IMR-90 (cell line): Measurements from ENCODE around the gene PHF21A. TPM values are rescaled to one million over a fixed set of nuclear protein-coding genes. Genes with fewer than 3 reads are reported as not detected.

Source experiments
- ATAC-seq: fragments of 200-7000 bp; cut with Tn5 transposase; 2 replicates; pipeline ENCODE4 v1.9.1; 2020; ENCODE audit warnings: low read depth, mild to moderate bottlenecking, moderate library complexity
- BruUV-seq: library from RNA; stranded (reverse); fragments of 400-500 nt; replicated peaks from 2 replicates; lab custom pipeline; 2021; lab: Mats Ljungman, UMichigan
- CTCF ChIA-PET: fragments of 300-600 bp; formaldehyde crosslinking; extraction: SDS; loops from one replicate; lab custom pipeline; 2021; ENCODE audit warnings: antibody characterized with exemption; lab: Yijun Ruan, JAX
- POLR2A ChIA-PET: fragments of 300-600 bp; sonication (Branson Sonifier 250); formaldehyde crosslinking; loops from one replicate; lab custom pipeline; 2022; ENCODE audit warnings: antibody characterized with exemption; ENCODE audit not compliant: unreplicated experiment; lab: Charles Lee
- DNase-seq: peaks from one replicate; pipeline ENCODE4 v3.0.0; 2013
- H2AFZ ChIP-seq: replicated peaks from 2 replicates; pipeline ENCODE3; 2013; ENCODE audit warnings: low read length, mild to moderate bottlenecking; ENCODE audit not compliant: poor library complexity
- H2AK5ac ChIP-seq: 2 replicates; pipeline ENCODE4 v1.6.1; 2013; ENCODE audit warnings: low read depth, low read length, inconsistent platforms
- H2AK9ac ChIP-seq: replicated peaks from 2 replicates; pipeline ENCODE3; 2013; ENCODE audit warnings: mild to moderate bottlenecking, low read depth, low read length, moderate library complexity; ENCODE audit not compliant: poor library complexity
- H2BK120ac ChIP-seq: 2 replicates; pipeline ENCODE4 v1.6.1; 2013; ENCODE audit warnings: low read depth, low read length, inconsistent platforms
- H2BK15ac ChIP-seq: 3 replicates; pipeline ENCODE4 v1.6.1; 2013; ENCODE audit warnings: low read depth, low read length, inconsistent platforms
- H2BK20ac ChIP-seq: 2 replicates; pipeline ENCODE4 v1.6.1; 2013; ENCODE audit warnings: low read depth, mild to moderate bottlenecking, inconsistent platforms, low read length, moderate library complexity
- H2BK5ac ChIP-seq: 2 replicates; pipeline ENCODE4 v1.6.1; 2013; ENCODE audit warnings: mild to moderate bottlenecking, low read depth, low read length, inconsistent platforms; ENCODE audit not compliant: poor library complexity, severe bottlenecking
- H3K14ac ChIP-seq: replicated peaks from 2 replicates; pipeline ENCODE4 v1.6.1; 2013; ENCODE audit warnings: low read depth, low read length, inconsistent platforms
- H3K18ac ChIP-seq: 2 replicates; pipeline ENCODE4 v1.6.1; 2013; ENCODE audit warnings: low read depth, low read length, control low read depth
- H3K23ac ChIP-seq: 2 replicates; pipeline ENCODE4 v1.6.1; 2013; ENCODE audit warnings: low read depth, low read length, inconsistent platforms
- H3K27ac ChIP-seq: 2 replicates; pipeline ENCODE4 v1.5.1; 2013; ENCODE audit warnings: mild to moderate bottlenecking, control low read depth, low read length; ENCODE audit not compliant: insufficient read depth
- H3K27me3 ChIP-seq: 2 replicates; pipeline ENCODE4 v1.6.1; 2013; ENCODE audit warnings: low read length; ENCODE audit not compliant: control insufficient read depth, insufficient read depth
- H3K36me3 ChIP-seq: 2 replicates; pipeline ENCODE4 v1.6.1; 2013; ENCODE audit warnings: low read length, mixed read lengths; ENCODE audit not compliant: control insufficient read depth, insufficient read depth
- H3K4ac ChIP-seq: 2 replicates; pipeline ENCODE4 v1.6.1; 2013; ENCODE audit warnings: low read depth, low read length, inconsistent platforms
- H3K4me1 ChIP-seq: 2 replicates; pipeline ENCODE4 v1.6.1; 2013; ENCODE audit warnings: low read length, mixed read lengths; ENCODE audit not compliant: control insufficient read depth, insufficient read depth
- H3K4me2 ChIP-seq: 2 replicates; pipeline ENCODE4 v1.6.1; 2013; ENCODE audit warnings: low read depth, mild to moderate bottlenecking, control low read depth, low read length, moderate library complexity
- H3K4me3 ChIP-seq: 2 replicates; pipeline ENCODE4 v1.5.1; 2013; ENCODE audit warnings: low read depth, mild to moderate bottlenecking, control low read depth, low read length, moderate library complexity; ENCODE audit not compliant: insufficient read depth
- H3K56ac ChIP-seq: 2 replicates; pipeline ENCODE4 v1.6.1; 2013; ENCODE audit warnings: low read length, inconsistent platforms; ENCODE audit not compliant: insufficient read depth; ENCODE audit errors: extremely low read depth
- H3K79me1 ChIP-seq, 2 experiments: 2 replicates each; pipeline ENCODE4 v1.6.1; 2013; ENCODE audit warnings: low read length in 2 of 2, inconsistent platforms in 1 of 2, low read depth in 1 of 2
- H3K9ac ChIP-seq: 2 replicates; pipeline ENCODE4 v1.6.1; 2013; ENCODE audit warnings: low read depth, low read length, control low read depth
- H3K9me1 ChIP-seq: 2 replicates; pipeline ENCODE4 v1.6.1; 2013; ENCODE audit warnings: low read length, inconsistent platforms; ENCODE audit not compliant: insufficient read depth
- H3K9me3 ChIP-seq: 2 replicates; pipeline ENCODE4 v1.6.1; 2013; ENCODE audit warnings: low read length; ENCODE audit not compliant: control insufficient read depth, insufficient read depth
- H4K20me1 ChIP-seq: 2 replicates; pipeline ENCODE4 v1.6.1; 2013; ENCODE audit warnings: low read length, inconsistent platforms; ENCODE audit not compliant: insufficient read depth
- H4K5ac ChIP-seq: 2 replicates; pipeline ENCODE4 v1.6.1; 2013; ENCODE audit warnings: mild to moderate bottlenecking, low read depth, low read length, control low read depth
- H4K8ac ChIP-seq, 2 experiments: 2 replicates each; pipeline ENCODE4 v1.6.1; 2013; ENCODE audit warnings: low read depth in 2 of 2, low read length in 2 of 2, control low read depth in 1 of 2, inconsistent platforms in 1 of 2
- H4K91ac ChIP-seq: 2 replicates; pipeline ENCODE4 v1.6.1; 2013; ENCODE audit warnings: low read depth, low read length, inconsistent platforms; ENCODE audit not compliant: insufficient read depth
- RFX5 ChIP-seq: IDR thresholded peaks from 2 replicates; pipeline ENCODE4 v1.8.0; 2012; ENCODE audit warnings: low read depth, mild to moderate bottlenecking, low read length, moderate library complexity
- WGBS, 2 experiments: methylation state at CpG; one replicate each; pipeline versions ENCODE4 v1.1.5 to v1.1.7; 2013; ENCODE audit warnings: missing lambda C conversion rate in 2 of 2; ENCODE audit not compliant: insufficient read length in 1 of 2; ENCODE audit errors: extremely low coverage in 2 of 2; 5-methylcytosine and 5-hydroxymethylcytosine counted together
- dilution Hi-C: fragments of 300-500 bp; cut with HindIII; formaldehyde crosslinking; loops from one replicate; pipeline ENCODE4 v1.14.3; 2018; ENCODE audit warnings: low sequenced_read_pairs; ENCODE audit not compliant: unreplicated experiment
- in situ Hi-C: fragments of 300-500 bp; cut with MboI; formaldehyde crosslinking; loops from 3 replicates; pipeline ENCODE4 v1.14.3; 2019; ENCODE audit warnings: low sequenced_read_pairs, inconsistent platforms, mixed read lengths
- intact Hi-C: fragments of 100-400 bp; cut with micrococcal nuclease; formaldehyde crosslinking; loops from 2 replicates; pipeline ENCODE4 v1.10.0; 2022
- polyA plus RNA-seq, 3 experiments: library from polyadenylated mRNA; depleted of rRNA; stranded (reverse); fragments of >200 nt; gene quantifications; 2 replicates each; pipeline ENCODE4 v1.2.3, GENCODE V29; 2012; ENCODE audit warnings: low replicate concordance in 1 of 3
- total RNA-seq: library from RNA; depleted of rRNA; stranded (reverse); fragments of >200 nt; gene quantifications from 2 replicates; pipeline ENCODE4 v1.2.3, GENCODE V29; 2012

PHF21A gene
- total and polyA plus RNA-seq, 2 of the 4 experiments (the other 2 are of a cell fraction) = 9.0 to 20.6 TPM

DNA sequence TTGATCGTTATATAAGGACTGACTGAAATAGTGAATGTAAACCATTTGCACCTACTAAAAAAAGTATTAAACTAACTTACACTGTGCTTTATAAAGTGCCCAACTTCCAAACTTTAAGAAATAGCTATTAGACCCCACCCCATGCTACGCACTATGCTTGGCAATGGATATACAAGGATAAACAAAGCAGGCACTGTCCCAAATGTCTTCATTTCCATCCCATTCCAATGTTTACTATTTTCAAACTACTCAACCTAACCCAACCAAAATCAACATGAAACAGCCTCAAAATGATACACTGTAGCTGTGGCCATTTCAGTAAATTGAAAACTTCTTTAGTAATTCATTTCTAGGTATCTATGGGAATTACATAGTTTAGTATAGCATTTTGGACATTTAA lies 12.5 kb downstream of the PHF21A start:
- TF ChIP-seq RFX5 = no peak

More for the DNA sequence above, 12.5 kb downstream of the PHF21A start:
- Histone ChIP-seq H2BK5ac (no peak overlapping the region), H4K91ac (no peak overlapping the region), H2AK9ac (no peak overlapping the region), H4K8ac (no peak overlapping the region), H3K4ac (no peak overlapping the region), H3K9ac (no peak overlapping the region), H2BK120ac (no peak overlapping the region), H2AFZ (no peak overlapping the region), H4K5ac (no peak overlapping the region), H3K9me3 (no peaks in the 10 kb centered on the region), H3K4me3 (no peak overlapping the region), H2AK5ac (no peak overlapping the region), H3K27me3 (no peaks in the 10 kb centered on the region), H3K14ac (no peak overlapping the region), H3K4me2 (no peak overlapping the region), H4K20me1 (peaks cover 57% of the 10 kb centered on the region), H3K79me1 (peaks cover 28 to 68% of the 10 kb centered on the region in 2 experiments), H2BK20ac (no peak overlapping the region), H3K36me3 (no peaks in the 10 kb centered on the region), H3K27ac (no peak overlapping the region), H3K56ac (no peak overlapping the region), H3K9me1 (peaks cover 5% of the 10 kb centered on the region; the same call in 1 of the 2 replicates), H3K23ac (no peak overlapping the region), H2BK15ac (no peak overlapping the region), H3K4me1 (peaks cover 2% of the 10 kb centered on the region; the same call in 1 of the 2 replicates), H3K18ac (no peak overlapping the region)
- ChIA-PET CTCF (no interaction called here), POLR2A (no interaction called here)
- DNase-seq = no peak
- BruUV-seq = no TSS peak
- in situ Hi-C loops (loop anchor here (25.0 kb wide), 1 partner anchor 204 kb away; no protein-coding TSS in a partner anchor), intact Hi-C loops (no loop called here), dilution Hi-C loops (no loop called here)
- no CpG with 5 or more reads among the region's 2 CpGs for WGBS, 2 experiments
- ATAC-seq = no peak
